Stimulated activated CD4-positive, alpha-beta T cell treated with anti-CD3 and anti-CD28 coated beads, Interleukin-4, amount 100 ng/mL, for 4 hours (primary cell): ENCODE results near the gene FAM200A.
"Not testable (repeated sequence)": the region's sequence is repeated elsewhere in the genome, so short reads cannot be mapped to it uniquely, and the experiment has no call there.

Experiments
- DNase-seq, 2 experiments: peaks; one replicate each; pipeline ENCODE4 v3.0.0-alpha.2; 2020

The FAM200A gene

DNA sequence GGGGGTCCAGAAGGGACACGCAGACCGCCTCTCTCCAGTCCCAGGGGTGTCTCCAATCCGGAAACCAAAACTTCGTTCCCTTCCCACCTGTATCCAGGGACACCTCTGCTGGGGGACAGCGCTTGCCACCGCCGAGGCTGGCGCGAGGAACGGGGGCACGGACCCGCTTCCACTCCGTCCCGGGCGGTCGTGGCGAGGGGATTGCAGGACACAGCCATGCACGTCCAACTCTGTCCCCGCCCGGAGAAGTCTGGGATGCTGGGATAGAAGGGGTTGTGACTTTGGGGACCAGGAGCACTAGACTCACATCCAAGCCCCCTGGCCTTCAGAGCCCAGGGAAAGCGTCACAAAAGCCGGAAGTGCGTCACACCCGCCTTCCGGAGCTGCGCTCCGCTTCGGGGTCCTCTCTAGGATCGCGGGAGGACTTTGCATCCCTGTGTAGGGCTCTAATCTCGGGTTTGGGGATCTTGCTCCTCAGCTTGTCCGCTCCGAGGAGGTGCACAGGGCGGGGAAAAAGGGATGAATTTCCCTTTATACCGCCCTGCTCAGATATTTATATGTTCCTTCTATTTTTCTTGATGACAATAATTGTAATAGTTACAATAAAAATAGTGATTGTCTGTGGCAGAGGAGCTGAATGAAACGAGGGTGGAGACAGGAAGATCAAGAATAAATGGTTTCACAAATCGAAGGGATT is at the start of gene FAM200A:
FAM200A (minus strand) TSS at position 348 of the 697 bp plus-strand sequence. CDS start 3,707 bp downstream, outside the sequence.
- peak; percentile 80 to 84 for DNase-seq

DNA sequence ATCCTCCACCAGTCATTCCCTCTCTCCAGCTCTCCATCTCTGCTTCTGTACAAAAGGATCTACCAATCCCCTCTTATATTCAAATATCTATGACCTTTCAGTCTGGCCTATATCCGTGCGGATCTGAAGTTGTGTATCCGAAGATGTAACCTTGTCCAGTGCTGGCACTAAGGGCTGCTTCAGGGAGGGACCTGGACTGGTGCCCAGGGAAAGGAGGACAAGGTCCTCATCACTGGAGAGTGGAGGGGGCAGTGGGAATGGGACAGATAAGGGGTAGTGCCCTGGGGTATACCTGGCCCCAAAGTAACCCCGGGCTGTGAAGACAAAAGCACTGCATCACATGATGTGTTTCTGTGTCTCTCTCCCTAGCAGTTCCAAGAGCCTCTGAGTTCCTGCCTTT is 47.9 kb upstream of the FAM200A start:
- no peak for DNase-seq

DNA sequence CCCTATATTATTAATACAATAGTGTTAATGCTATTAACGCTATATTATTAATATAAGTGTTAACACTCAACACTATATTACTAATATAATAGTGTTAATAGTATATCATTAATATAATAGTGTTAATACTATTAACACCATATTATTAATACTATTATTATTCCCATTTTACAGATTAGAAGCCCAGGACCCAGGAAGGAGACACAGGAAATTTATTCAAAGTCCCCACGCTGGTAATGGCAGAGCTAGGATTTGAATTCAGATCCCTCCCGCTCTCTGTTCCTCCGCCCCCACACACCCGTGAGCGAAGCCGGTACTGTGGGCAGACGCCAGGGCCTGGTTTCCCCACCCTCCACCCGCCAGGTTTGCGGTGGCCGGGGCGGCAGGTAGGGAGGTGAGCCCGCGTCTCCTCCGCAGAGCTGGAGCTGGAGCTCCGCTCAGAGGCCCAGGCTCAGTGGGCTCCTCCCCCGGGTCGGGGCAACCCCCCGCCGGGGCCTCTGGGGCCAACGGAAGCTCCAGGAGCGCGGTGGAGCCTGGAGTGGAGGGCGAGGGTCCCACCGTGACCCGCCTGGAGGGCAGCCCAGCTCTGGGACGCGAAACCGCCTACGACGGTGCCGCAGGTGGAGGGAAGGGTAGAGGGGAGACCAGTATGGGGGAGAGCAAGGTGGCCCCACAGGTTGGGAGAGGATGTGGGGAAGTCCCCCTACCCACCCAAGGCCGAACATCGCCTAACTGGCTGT is 46.0 kb upstream of the FAM200A start, which contains the start of gene TMEM225B:
TMEM225B (plus strand) TSS at position 506 of the 740 bp plus-strand sequence. CDS start 6,122 bp downstream, outside the sequence.
- no peak for DNase-seq

DNA sequence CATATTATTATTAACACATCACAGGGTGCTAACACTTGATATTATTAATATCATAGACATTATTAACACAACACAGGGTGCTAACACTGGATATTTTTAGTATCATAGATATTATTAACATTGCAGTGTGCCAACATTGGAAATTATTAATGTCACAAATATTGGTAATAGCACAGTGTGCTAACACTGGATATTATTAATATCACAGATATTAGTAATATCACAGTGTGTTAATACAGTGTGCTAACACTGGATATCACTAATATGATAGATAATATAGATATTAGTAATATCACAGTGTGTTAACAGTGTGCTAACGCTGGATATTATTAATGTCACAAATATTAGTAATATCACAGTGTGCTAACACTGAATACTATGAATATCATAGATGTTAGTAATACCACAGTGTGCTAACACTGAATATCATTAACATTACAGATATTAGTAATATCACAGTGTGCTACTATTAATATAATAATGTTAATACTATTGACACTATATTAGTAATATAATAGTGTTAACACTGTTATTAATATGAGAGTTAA is 44.6 kb upstream of the FAM200A start:
- DNase-seq = no peak

DNA sequence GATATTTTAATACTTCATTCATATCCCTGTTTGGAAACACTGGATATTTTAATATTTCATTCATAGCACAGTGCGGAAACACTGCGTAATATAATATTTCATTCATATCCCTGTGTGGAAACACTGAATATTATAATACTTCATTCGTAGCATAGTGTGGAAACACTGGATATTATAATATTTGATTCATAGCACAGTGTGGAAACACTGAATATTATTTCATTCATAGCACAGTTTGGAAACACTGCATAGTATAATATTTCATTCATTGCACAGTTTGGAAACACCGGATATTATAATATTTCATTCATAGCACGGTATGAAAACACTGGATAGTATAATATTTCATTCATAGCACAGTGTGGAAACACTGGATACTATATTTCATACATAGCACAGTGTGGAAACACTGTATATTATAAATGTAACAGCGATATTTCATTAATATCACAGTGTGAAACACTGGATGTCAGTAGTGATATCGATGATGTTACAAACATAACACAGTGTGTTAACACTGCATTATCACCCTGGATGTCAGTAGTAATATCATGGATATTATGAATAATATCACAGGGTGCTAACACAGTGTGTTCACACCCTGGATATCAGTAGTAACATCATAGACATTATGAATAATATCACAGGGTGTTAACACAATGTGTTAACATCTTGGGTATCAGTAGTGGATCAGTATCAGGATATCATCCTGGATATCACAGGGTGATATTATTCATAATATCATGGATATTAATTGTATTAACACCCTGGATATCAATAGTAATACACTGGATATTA is 43.2 kb upstream of the FAM200A start:
- no peak for DNase-seq

DNA sequence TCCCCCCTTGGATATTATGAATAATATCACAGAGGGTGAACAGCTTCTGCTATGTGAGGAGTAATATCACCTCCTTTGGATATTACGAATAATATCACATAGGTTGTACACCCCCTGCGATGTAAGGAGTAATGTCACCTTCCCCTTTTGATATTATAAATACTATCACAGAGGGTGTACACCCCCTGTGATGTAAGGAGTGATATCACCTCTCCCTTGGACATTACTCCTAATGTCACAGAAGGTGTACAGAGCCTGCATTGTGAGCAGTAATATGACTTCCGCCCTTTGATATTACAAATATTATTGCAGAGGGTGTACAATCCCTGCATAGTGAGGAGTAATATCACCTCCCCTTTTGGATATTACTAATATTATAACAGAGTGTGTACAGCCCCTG is 37.0 kb upstream of the FAM200A start:
- no peak for DNase-seq

DNA sequence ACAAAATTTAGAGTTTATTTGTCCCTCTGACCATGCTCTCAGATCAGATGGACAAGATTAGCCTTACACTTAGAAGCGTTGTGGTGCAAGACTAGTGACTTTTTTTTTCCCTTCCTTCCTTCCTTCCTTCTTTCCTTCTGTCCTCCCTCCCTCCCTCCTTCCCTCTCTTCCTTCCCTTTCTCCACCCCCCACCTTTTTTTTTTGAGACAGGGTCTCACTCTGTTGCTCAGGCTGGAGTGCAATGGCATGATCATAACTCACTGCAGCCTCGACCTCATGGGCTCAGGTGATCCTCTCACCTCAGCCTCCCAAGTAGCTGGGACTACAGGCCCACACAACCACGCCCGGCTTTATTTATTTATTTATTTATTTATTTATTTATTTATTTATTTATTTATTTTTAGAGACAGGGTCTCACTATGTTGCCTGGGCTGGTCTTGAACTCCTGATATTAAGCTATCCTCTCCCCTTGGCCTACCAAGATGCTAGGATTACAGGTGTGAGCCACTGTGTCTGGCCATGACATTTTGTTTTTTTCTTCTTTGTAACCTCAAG is 28.9 kb upstream of the FAM200A start:
- not testable (repeated sequence) for DNase-seq

DNA sequence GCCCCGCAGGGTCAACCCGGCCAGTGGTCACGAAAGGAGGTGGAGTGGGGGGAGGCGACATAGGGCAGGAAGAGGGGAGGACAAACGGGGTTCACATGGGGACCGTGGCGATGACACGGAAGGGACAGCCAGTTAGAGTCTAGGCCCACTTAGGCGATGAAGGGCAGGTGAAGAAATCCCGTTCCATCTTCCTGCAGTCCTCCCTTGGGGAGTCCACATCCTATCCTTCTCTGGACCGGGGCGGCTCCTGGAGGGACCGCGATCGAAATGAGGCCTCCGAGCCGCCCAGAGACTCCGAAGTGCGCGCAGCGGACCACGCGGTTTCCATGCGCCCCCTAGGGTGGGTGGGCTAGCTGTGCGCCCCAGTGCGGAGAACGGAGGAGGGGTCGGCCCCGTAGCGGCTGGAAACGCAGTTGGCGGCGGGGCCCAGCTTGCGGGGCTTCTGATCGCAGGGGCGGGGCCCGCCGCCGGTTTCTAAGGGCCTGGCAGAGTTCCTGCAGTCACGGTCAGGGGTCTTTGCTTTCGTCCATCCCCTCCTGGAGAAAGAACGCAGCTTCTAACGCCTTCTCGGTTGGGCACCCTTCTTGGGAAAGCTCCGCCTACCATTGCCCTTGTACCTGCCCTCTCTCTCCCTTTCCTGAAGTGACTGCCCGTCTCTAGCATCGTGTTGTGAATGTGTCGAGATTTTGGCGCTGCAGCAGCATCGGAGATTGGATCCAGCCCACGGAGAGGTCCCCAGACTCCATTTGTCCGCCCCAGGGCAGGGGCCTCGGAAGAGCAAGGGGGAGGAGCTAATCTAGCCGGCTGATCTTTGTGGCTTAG is 28.3 kb upstream of the FAM200A start:
- DNase-seq = peak; percentile 52 to 63

DNA sequence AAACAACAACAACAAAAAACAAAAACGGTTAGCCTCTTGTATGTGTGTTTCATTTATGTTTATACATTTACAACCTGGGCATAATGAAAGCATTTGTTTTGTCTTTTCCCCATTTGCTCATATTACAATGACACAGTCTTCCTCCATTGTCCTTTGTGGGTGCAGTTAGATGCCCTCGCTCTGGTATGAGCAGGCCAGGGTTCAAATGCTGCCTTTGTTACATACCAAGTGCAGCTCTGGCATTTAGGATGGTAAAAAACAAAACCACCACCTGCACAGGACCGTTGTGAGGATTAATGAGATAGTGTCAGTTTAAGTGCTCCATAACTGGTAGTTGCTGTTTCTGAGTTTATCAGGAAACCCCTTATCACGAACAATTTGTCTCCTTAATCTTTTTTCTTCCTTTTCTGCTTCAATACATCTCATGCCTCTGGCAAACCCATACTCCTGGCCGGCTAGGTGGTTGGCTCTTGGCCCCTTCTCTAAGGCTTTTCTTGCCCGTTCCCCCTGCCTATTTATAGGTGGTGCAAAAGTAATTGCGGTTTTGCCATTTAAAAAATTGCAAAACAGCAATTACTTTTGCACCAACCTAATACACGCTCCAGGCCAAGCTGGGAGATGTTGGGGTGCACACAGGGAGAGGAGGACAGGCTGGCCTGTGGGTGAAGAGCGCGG is 27.5 kb upstream of the FAM200A start:
- no peak for DNase-seq

DNA sequence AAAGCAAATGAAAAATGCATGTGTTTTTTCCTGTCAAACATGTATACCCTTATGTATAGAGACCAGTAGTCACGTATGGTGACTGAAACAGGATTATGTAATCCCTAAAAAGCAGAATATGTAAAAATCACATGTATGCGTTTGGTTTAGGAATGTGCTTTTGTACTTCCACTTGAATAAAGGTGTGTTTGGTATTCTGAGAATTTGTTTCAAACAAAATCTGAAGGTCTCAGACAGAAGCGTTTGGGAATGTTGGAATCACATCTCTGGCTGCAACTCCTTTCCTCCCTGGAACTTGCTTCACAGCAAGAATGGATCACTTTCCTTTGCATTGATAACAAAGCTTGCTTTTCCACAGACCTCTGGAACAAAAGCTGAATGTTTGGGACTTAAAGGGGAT is 24.3 kb upstream of the FAM200A start:
- DNase-seq = no peak

DNA sequence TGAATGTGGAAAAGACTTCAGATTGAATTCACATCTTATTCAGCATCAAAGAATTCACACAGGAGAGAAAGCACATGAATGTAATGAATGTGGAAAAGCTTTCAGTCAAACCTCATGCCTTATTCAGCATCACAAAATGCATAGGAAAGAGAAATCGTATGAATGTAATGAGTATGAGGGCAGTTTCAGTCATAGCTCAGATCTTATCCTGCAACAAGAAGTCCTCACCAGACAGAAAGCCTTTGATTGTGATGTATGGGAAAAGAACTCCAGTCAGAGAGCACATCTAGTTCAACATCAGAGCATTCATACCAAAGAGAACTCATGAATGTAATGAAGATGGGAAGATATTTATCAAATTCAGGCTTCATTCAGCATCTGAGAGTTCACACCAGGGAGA is 21.3 kb upstream of the FAM200A start:
- DNase-seq = no peak

DNA sequence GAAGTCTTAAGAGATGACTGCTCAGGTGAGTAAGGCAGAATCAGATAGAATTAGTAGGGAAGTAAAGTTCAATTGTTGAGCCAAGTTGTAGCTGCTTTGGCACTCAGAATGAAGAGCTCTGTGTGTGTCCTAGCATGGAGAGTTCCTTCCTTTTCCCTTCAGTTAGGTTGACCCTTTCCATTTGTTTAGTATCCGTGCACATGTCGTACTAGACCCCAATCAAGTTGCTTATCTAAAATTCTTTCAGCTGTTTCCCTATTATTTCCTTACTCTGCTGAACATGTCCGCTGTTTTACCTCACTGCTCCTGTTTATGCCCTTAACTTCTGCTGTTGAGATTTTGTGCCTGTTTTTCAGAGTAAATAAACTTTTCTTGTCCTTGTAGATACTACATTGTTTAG is 19.9 kb upstream of the FAM200A start:
- no peak for DNase-seq

DNA sequence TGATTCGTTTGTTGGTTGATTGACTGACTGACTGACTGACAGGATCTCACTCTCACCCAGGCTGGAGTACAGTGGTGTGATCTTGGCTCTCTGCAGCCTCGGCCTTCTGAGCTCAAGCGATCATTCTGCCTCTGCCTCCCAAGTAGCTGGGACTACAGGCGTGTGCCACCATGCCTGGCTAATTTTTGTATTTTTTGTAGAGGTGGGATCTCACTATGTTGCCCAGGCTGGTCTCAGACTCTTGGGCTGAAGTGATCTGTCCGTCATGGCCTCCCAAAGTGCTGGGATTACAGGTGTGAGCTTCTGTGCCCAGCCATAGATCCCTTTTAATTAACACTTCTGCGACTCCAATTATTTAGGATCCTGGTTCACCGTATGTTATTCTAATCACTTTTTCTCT is 16.9 kb upstream of the FAM200A start:
- DNase-seq = not testable (repeated sequence)

DNA sequence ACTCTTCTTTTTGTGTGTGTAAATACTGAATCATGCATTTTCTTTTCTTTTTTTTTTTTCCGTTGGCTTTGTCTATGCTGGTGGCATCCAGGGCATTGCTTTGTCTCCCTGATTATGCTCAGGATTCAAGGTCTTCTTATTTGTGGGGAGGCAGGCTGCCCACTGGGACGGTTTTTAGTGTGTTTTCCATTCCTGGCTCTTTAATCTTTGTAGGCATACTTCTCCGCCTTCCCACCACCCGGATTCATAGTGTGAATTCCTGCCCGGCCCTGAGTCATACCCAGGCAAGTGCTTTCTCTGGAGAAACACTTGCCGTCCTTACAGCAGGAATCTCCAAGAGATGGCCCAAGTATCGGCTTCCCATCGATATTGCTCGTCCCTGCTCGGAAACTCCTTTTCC is 11.7 kb upstream of the FAM200A start:
- DNase-seq = no peak

DNA sequence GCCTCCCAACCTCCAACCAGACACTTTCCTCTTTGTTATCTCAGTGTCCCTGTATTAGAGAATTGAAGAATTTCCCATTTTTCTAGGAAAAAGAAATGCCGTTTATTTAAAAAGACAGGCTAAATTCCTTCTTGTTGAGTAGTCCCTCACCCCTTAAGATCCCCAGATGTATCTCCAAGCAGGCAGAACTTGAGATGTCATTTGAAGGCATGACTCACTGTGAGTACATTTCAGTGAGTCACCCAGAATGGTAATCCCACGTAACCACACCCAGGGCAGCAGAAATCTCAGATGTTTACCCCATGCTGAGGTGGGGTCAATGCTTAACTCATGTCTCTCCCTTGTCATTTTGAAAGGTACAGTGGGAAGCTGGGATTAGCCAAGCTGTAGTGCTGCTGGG is 10.9 kb upstream of the FAM200A start:
- peak in 1 of 2 experiments; percentile 53 for DNase-seq

DNA sequence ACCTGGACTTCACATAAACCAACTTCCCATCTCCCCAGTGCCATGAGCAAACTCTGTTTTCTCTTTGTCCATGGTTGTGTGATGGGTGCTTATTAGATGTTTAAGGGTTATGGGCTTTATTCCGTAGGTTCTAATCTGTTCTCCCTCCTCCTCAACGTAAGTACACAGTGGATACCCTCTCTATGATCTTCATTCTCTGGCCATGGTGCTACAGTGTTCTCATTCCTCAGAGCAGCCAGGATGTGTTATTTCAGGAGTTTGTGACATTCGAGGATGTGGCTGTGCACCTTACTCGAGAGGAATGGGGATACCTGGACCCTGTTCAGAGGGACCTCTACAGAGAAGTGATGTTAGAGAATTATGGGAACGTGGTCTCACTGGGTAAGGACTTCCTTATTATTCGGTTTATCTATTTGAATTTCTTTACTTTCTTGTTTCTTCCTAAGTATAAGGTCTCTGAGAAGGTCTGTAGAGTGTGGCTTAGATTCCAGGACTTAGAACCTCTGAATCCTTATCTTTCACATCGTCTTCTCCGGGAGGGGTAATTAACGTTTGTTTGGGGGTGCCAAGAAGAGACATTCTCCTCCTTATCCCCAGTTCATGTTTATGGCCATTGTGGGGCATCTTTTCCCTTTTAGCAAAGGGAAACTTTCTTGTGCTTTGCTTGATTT is 10.3 kb upstream of the FAM200A start:
- no peak for DNase-seq

DNA sequence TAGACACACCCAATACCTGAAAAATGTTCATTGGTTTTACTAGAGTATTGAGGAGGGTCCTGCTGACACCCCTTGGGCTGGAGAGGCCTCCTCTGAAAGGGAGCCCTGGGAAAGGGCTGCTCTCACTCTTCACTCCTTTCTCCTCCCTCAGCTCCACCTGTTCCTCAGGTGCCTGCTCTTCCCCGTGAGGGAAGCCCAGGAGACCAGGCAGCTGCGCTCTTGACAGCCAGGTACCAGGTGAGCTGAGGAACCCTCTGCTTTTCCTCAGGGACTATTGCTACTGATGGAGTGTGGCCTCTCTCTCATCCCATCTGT is 9.8 kb upstream of the FAM200A start:
- no peak for DNase-seq

DNA sequence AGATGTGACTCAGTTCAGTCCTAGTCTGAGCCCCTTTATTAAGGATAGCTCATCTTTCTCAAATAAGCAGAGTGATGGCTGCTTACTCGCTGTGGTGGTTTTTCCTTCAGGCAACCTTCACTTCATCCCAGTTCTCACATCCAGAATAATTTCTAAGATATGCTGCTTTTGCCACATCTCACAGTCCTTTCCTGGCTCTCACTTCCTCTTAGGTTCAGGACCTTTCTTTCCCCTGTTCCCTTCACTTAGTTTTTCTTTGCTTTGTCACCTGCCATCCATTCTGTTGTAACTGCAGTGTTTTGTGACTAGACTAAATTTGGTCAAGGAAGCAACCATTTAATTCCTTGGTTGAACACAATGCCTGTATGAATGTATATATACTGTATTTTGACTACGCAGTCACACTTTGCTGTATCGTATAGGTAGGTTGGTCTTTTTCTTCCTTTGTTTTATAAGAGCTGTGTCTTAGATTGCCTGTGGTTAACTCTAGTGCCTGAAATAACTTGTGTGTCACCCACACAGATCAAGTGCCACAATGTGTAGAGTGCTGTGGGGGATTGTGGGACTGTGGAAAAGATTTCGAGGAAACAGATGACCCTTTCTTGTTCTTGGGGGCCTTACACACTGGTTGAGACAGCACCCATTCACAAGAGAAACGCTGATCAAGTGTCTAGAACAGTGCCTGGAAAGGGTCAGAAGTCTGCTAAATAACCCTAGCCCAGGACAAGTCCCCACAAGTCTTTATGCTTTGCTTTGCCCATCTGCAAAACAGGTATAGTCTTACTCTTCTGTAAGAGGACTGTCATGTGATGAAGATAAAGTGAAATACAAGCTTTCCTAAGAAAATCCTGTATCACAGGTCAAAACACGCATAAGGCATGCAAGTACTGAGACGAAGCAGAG is 9.2 kb upstream of the FAM200A start:
- no peak for DNase-seq

DNA sequence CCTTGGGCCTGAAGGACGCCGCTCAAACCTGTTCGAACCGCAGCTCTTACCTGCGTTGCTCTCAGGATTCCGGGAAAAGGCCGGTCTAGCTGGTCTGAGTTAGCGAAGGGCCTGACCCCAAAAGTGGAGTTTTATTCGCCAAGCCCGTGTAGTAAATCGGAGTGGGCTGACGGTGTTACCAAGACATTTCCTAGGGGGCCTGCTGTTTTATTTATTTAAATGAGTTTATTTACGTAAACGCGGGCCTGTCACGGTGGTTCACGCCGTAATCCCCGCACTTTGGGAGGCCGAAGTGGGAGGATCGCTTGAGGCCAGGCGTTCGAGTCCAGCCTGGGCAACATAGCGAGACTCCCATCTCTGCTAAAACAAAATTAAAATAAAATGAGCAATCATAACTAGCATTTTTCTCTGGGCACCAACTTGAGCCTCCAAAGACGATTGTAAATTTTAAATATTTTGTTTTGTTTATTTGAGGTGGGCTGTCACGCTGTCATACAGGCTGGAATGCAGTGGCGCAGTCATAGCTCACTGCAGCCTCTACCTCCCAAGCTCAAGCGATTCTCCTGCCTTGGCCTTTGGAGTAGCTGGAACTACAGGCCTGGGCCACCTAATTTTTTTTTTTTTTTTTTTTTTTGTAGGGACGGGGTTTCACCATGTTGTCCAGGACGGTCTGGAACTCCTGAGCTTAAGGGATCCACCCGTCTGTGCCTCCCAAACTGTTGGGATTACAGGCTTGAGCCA is 7.4 kb upstream of the FAM200A start:
- DNase-seq = no peak
